IMR-90 (cell line): ENCODE data around the gene USF1.

ENCODE experiments used
- CEBPB ChIP-seq: IDR thresholded peaks from 2 replicates; pipeline ENCODE4 v1.6.1; 2012; ENCODE audit warnings: low read depth, low read length, improper control_type of control experiment
- CHD1 ChIP-seq: IDR thresholded peaks from 2 replicates; pipeline ENCODE4 v1.6.1; 2012; ENCODE audit warnings: low read depth, low read length, improper control_type of control experiment
- CTCF ChIP-seq: conservative IDR thresholded peaks from 2 replicates; pipeline ENCODE4 v1.5.1; 2012; ENCODE audit warnings: mild to moderate bottlenecking, low read depth, low read length, improper control_type of control experiment
- ELK1 ChIP-seq: fragments of 150-350 bp; IDR thresholded peaks from 2 replicates; pipeline ENCODE4 v1.6.1; 2016; ENCODE audit warnings: low read depth, mild to moderate bottlenecking, low read length, moderate library complexity, borderline replicate concordance
- FOS ChIP-seq: fragments of 150-350 bp; IDR thresholded peaks from 2 replicates; pipeline ENCODE4 v1.6.1; 2016; ENCODE audit warnings: low read depth, low read length
- MXI1 ChIP-seq: IDR thresholded peaks from 2 replicates; pipeline ENCODE4 v1.6.1; 2012; ENCODE audit warnings: low read depth, mild to moderate bottlenecking, low read length, moderate library complexity, borderline replicate concordance
- POLR2A ChIP-seq: IDR thresholded peaks from 2 replicates; pipeline ENCODE4 v1.6.1; 2012; ENCODE audit warnings: mild to moderate bottlenecking, low read depth, low read length
- RAD21 ChIP-seq: IDR thresholded peaks from 2 replicates; pipeline ENCODE4 v1.6.1; 2012; ENCODE audit warnings: low read length, improper control_type of control experiment
- RCOR1 ChIP-seq: IDR thresholded peaks from 2 replicates; pipeline ENCODE4 v1.6.1; 2012; ENCODE audit warnings: mild to moderate bottlenecking, low read length, improper control_type of control experiment; ENCODE audit not compliant: insufficient replicate concordance
- SMC3 ChIP-seq: fragments of 150-350 bp; IDR thresholded peaks from 2 replicates; pipeline ENCODE4 v1.6.1; 2016; ENCODE audit warnings: low read depth, mild to moderate bottlenecking, antibody characterized with exemption, low read length, moderate library complexity

- TF ChIP-seq CTCF (no peak), RAD21 (no peak), POLR2A (no peak), ELK1 (no peak), RCOR1 (no peak), MXI1 (no peak), CEBPB (no peak), SMC3 (no peak), FOS (no peak), CHD1 (no peak)
Measured at GRCh38 chr1:161031874-161032273, 13.9 kb downstream of the USF1 start.
